ENCODE data around the gene PTPN1. TPM values are rescaled to one million over a fixed set of nuclear protein-coding genes. Genes with fewer than 3 reads are reported as not detected.

The PTPN1 gene
- polyA plus RNA-seq, 1 experiment: 16.2 TPM

- Histone ChIP-seq H3K4me3 (ENCODE audit: low read depth, low read length) (no peak overlapping the region), H3K27me3 (ENCODE audit: control insufficient read depth, insufficient read depth, low read length) (no peaks in the 10 kb centered on the region), H3K36me3 (ENCODE audit: control insufficient read depth, insufficient read depth, low read length) (no peaks in the 10 kb centered on the region; the same call in 1 of the 2 replicates)
- no peak for TF ChIP-seq CTCF (IDR thresholded peaks at IDR 0.05; ENCODE audit: insufficient read depth, low read depth, low read length)
- no peak for DNase-seq (ENCODE audit: low read depth)
- ChIA-PET CTCF (interaction anchor here (0.9 to 2.9 kb wide), 6 partner anchors 10 to 190 kb away, joined by 3 to 8 read pairs (median 4); no protein-coding TSS in a partner anchor), POLR2A (no interaction called here)
These were observed 50.7 kb downstream of the PTPN1 start for GRCh38 chr20:50560867-50561266.

GRCh38 chr20:50561379-50562078 lies 51.3 kb downstream of the PTPN1 start:
- Histone ChIP-seq H3K4me3 (ENCODE audit: low read depth, low read length) (no peak overlapping the region), H3K27me3 (ENCODE audit: control insufficient read depth, insufficient read depth, low read length) (no peaks in the 10 kb centered on the region), H3K36me3 (ENCODE audit: control insufficient read depth, insufficient read depth, low read length) (no peaks in the 10 kb centered on the region; the same call in 1 of the 2 replicates)
- CTCF ChIA-PET: interaction anchor here (0.8 to 2.9 kb wide), 8 partner anchors 9 to 189 kb away, joined by 3 to 8 read pairs (median 3); no protein-coding TSS in a partner anchor
- POLR2A ChIA-PET: no interaction called here
- peak; percentile 86 for DNase-seq (ENCODE audit: low read depth)
- no peak for TF ChIP-seq CTCF (IDR thresholded peaks at IDR 0.05; ENCODE audit: insufficient read depth, low read depth, low read length)

- no peaks in the 10 kb centered on the region; the same call in 1 of the 2 replicates for H3K36me3 ChIP-seq (ENCODE audit: control insufficient read depth, insufficient read depth, low read length)
- ChIA-PET POLR2A (no interaction called here), CTCF (interaction anchor here (0.7 to 2.9 kb wide), 6 partner anchors 8 to 102 kb away, joined by 3 to 8 read pairs (median 3); no protein-coding TSS in a partner anchor)
- H3K27me3 ChIP-seq (ENCODE audit: control insufficient read depth, insufficient read depth, low read length): no peaks in the 10 kb centered on the region
- DNase-seq (ENCODE audit: low read depth): no peak
- no peak overlapping the region for H3K4me3 ChIP-seq (ENCODE audit: low read depth, low read length)
- no peak for TF ChIP-seq CTCF (IDR thresholded peaks at IDR 0.05; ENCODE audit: insufficient read depth, low read depth, low read length)
These were observed 52.1 kb downstream of the PTPN1 start for GRCh38 chr20:50562262-50562701.

- Histone ChIP-seq H3K27me3 (ENCODE audit: control insufficient read depth, insufficient read depth, low read length) (no peaks in the 10 kb centered on the region), H3K4me3 (ENCODE audit: low read depth, low read length) (no peak overlapping the region), H3K36me3 (ENCODE audit: control insufficient read depth, insufficient read depth, low read length) (no peaks in the 10 kb centered on the region; the same call in none of the 2 replicates)
- ChIA-PET CTCF (interaction anchor here (0.6 to 2.6 kb wide), 3 partner anchors 13 to 24 kb away, joined by 3 to 15 read pairs (median 3); no protein-coding TSS in a partner anchor), POLR2A (no interaction called here)
- TF ChIP-seq CTCF (IDR thresholded peaks at IDR 0.05; ENCODE audit: insufficient read depth, low read depth, low read length): no peak
- DNase-seq (ENCODE audit: low read depth): no peak
These were observed 53.2 kb downstream of the PTPN1 start for GRCh38 chr20:50563133-50563944.

GRCh38 chr20:50565383-50565782 lies 55.2 kb downstream of the PTPN1 start:
- CTCF ChIA-PET: interaction anchor here (1.9 to 2.6 kb wide), 2 partner anchors 11 to 14 kb away, joined by 6 to 15 read pairs; no protein-coding TSS in a partner anchor
- no peaks in the 10 kb centered on the region for H3K27me3 ChIP-seq (ENCODE audit: control insufficient read depth, insufficient read depth, low read length)
- TF ChIP-seq CTCF (IDR thresholded peaks at IDR 0.05; ENCODE audit: insufficient read depth, low read depth, low read length): no peak
- POLR2A ChIA-PET: no interaction called here
- DNase-seq (ENCODE audit: low read depth): no peak
- peaks cover 5% of the 10 kb centered on the region for H3K36me3 ChIP-seq (ENCODE audit: control insufficient read depth, insufficient read depth, low read length)
- H3K4me3 ChIP-seq (ENCODE audit: low read depth, low read length): no peak overlapping the region
